Gastrocnemius medialis (tissue), 4 donors: ENCODE results near the gene CMPK2. TPM values are rescaled to one million over a fixed set of nuclear protein-coding genes. Genes with fewer than 3 reads are reported as not detected.

Source experiments
- ATAC-seq, 2 donors: fragments of 150-250 bp; one replicate each; pipeline ENCODE4 v1.9.1; 2016
- DNase-seq, 2 donors: peaks; one replicate each; pipeline ENCODE4 v3.0.0-alpha.2; 2019
- H3K27ac ChIP-seq, 4 donors: fragments of 200-600 bp; sonication (generic); 1 replicate in 1 of 4; 2 replicates in 3 of 4; pipeline ENCODE4 v1.5.1; 2016 to 2018; ENCODE audit warnings: mild to moderate bottlenecking in 2 of 4, moderate library complexity in 1 of 4
- H3K27me3 ChIP-seq, 3 donors: fragments of 200-600 bp; sonication (generic) in 2 of 3; 1 replicate in 1 of 3; 2 replicates in 2 of 3; pipeline versions ENCODE4 v1.5.1 to v1.6.0; 2016 to 2019; ENCODE audit warnings: mild to moderate bottlenecking in 1 of 3, moderate library complexity in 1 of 3
- H3K36me3 ChIP-seq, 2 donors: fragments of 200-600 bp; sonication (generic) in 1 of 2; one replicate each; pipeline ENCODE4 v1.5.1; 2017 to 2018
- H3K4me1 ChIP-seq, 2 donors: fragments of 200-600 bp; sonication (generic) in 1 of 2; one replicate each; pipeline ENCODE4 v1.5.1; 2016 to 2017; ENCODE audit warnings: mild to moderate bottlenecking in 2 of 2
- H3K4me3 ChIP-seq, 4 donors: fragments of 200-600 bp; sonication (generic) in 3 of 4; 1 replicate in 1 of 4; 2 replicates in 3 of 4; pipeline ENCODE4 v1.5.1; 2016 to 2019; ENCODE audit warnings: mild to moderate bottlenecking in 2 of 4
- H3K9me3 ChIP-seq, 3 donors: fragments of 200-600 bp; sonication (generic) in 2 of 3; 1 replicate in 1 of 3; 2 replicates in 2 of 3; pipeline ENCODE4 v1.5.1; 2016 to 2019
- CTCF ChIP-seq, 5 experiments: fragments of 450-650 bp in 3 of 5; fragments of 200-600 bp in 2 of 5; sonication (generic) in 2 of 5; IDR thresholded peaks in 4 of 5; conservative IDR thresholded peaks in 1 of 5; 1 replicate in 4 of 5; 2 replicates in 1 of 5; pipeline ENCODE4 v1.5.1; 2016 to 2019; ENCODE audit warnings: antibody characterized with exemption in 5 of 5, mild to moderate bottlenecking in 3 of 5, moderate library complexity in 3 of 5
- POLR2A ChIP-seq, 2 donors: fragments of 450-650 bp; IDR thresholded peaks; one replicate each; pipeline ENCODE4 v1.6.1; 2017; ENCODE audit warnings: antibody characterized with exemption in 2 of 2, mild to moderate bottlenecking in 2 of 2, moderate library complexity in 2 of 2
- in situ Hi-C, 4 donors: fragments of 200-750 bp; cut with MboI; loops; one replicate each; pipeline versions ENCODE4 v1.15.0 to v1.8.0; 2017; ENCODE audit warnings: low sequenced_read_pairs in 4 of 4
- intact Hi-C: fragments of 100-400 bp; cut with DNase I; formaldehyde crosslinking; loops from one replicate; pipeline ENCODE4 v1.15.1; 2023; ENCODE audit warnings: low total_unique reads
- total RNA-seq, 4 donors: library from RNA; depleted of rRNA; stranded (reverse); fragments of >200 nt; gene quantifications; one replicate each; pipeline versions ENCODE4 v1.1.0 to v1.2.3, GENCODE V29; 2016

CMPK2 gene
- total RNA-seq, 4 donors from 2014 or later, result 2.1 to 12.2 (median 3.3) TPM

GRCh38 chr2:6808426-6808825 is 57.3 kb downstream of the CMPK2 start:
- TF ChIP-seq POLR2A (IDR thresholded peaks at IDR 0.05), result no peak
- no peak for TF ChIP-seq CTCF (IDR thresholded peaks at IDR 0.05 in 4 of 5, conservative IDR thresholded peaks at IDR 0.05 in 1 of 5)
- DNase-seq, result no peak
- Histone ChIP-seq H3K36me3 (no peaks in the 10 kb centered on the region), H3K4me1 (no peaks in the 10 kb centered on the region), H3K4me3 (no peak overlapping the region), H3K27ac (no peak overlapping the region), H3K9me3 (no peaks in the 10 kb centered on the region), H3K27me3 (peaks cover 0 to 3% (median 0%) of the 10 kb centered on the region in 3 donors)
- in situ Hi-C loops, result no loop called here
- intact Hi-C loops, result no loop called here
- no peak for ATAC-seq

GRCh38 chr2:6806604-6807003 is 59.1 kb downstream of the CMPK2 start:
- in situ Hi-C loops, result no loop called here
- no peaks in the 10 kb centered on the region for H3K9me3 ChIP-seq

GRCh38 chr2:6800553-6800952 is 65.2 kb downstream of the CMPK2 start:
- ATAC-seq, result no peak
- TF ChIP-seq CTCF (IDR thresholded peaks at IDR 0.05 in 4 of 5, conservative IDR thresholded peaks at IDR 0.05 in 1 of 5) (no peak), POLR2A (IDR thresholded peaks at IDR 0.05) (no peak)
- Histone ChIP-seq H3K36me3 (no peaks in the 10 kb centered on the region), H3K9me3 (no peaks in the 10 kb centered on the region), H3K4me1 (no peaks in the 10 kb centered on the region), H3K4me3 (no peak overlapping the region), H3K27me3 (no peaks in the 10 kb centered on the region), H3K27ac (no peak overlapping the region)
- in situ Hi-C loops, result no loop called here
- intact Hi-C loops, result no loop called here
- no peak for DNase-seq

More at GRCh38 chr2:6806604-6807003, 59.1 kb downstream of the CMPK2 start:
- no peak for DNase-seq
- H3K27me3 ChIP-seq, result peaks cover 0 to 3% (median 0%) of the 10 kb centered on the region in 3 donors
- no peak for TF ChIP-seq POLR2A (IDR thresholded peaks at IDR 0.05)
- no peak for TF ChIP-seq CTCF (IDR thresholded peaks at IDR 0.05 in 4 of 5, conservative IDR thresholded peaks at IDR 0.05 in 1 of 5)
- no peak for ATAC-seq
- H3K27ac ChIP-seq, result no peak overlapping the region
- no peak overlapping the region for H3K4me3 ChIP-seq
- H3K4me1 ChIP-seq, result no peaks in the 10 kb centered on the region
- intact Hi-C loops, result no loop called here
- H3K36me3 ChIP-seq, result no peaks in the 10 kb centered on the region

Other genes starting within 250 kb of the CMPK2 start
- 1 to 10 TPM; 1.2 to 4.2 (median 2.9) TPM for gene RSAD2, start 11.9 kb upstream of the CMPK2 start, total RNA-seq
- gene RNF144A, start 51.5 kb upstream of the CMPK2 start, total RNA-seq, result 10 to 100 TPM in 2 of 4 donors, 1 to 10 TPM in 2; 4.9 to 16.2 (median 10.2) TPM